ENCODE data around the gene RMDN3. TPM values are rescaled to one million over a fixed set of nuclear protein-coding genes. Genes with fewer than 3 reads are reported as not detected.

RMDN3 gene
- total RNA-seq, 1 experiment from 2014 or later: 28.3 TPM

DNA sequence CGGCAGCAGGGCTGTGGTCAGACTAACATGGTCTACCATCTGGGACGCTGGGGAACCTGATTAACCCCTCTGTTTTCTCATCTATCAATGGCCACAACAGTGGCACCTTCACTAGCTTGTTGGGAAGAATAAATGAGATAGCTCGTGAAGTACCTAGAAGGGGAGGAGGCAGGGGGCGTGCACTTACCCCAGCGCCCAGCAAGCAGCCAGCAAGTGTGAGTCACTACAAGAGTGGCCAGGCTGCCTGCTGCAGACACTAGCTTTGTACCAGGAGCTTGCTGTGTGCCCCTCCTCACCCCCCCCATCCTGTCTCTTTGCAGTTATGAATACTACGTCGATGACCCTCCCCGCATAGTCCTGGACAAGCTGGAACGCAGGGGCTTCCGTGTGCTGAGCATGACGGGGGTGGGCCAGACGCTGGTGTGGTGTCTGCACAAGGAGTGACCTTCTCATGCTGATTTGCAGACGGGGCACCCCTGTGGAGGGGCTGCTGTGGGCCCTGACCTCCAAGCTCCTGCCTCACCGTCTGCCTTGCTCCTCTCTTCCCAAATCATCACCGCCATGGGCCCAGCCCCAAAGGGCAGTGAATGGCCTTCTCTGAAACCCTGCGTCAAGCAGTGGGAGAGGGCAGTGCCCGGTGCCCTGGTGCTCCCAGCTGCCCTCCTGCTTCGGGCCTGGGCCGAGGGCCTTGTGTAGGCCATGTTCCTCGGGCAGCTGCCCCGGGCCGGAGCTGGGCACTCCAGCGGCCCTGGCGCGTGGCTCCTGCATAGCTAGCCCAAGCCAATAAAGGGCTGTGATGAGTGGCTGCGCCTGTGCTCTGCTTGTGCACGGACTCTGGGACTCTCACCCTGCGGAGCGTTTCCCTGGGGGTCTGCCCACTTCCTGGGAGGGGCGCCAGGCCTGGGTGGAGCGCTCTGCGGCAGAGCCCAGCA is 12.1 kb upstream of the RMDN3 start:
- WGBS (ENCODE audit: extremely low coverage, insufficient read length, low lambda C conversion rate): no CpG with 5 or more reads among the region's 32 CpGs
- Histone ChIP-seq H3T11ph (ENCODE audit: low read length) (no peak overlapping the region), H2AFZ (ENCODE audit: low read length) (no peak overlapping the region), H3K4me1 (ENCODE audit: insufficient read depth, low read length) (peaks cover 4% of the 10 kb centered on the region; the same call in 1 of the 2 replicates), H3K27me3 (ENCODE audit: insufficient read depth, low read length) (no peaks in the 10 kb centered on the region), H2BK120ac (ENCODE audit: low read depth, low read length, poor library complexity, severe bottlenecking) (no peak overlapping the region), H4K5ac (ENCODE audit: insufficient read length, low read depth, low read length) (no peak overlapping the region), H3K56ac (ENCODE audit: insufficient read length, low read depth, low read length) (no peak overlapping the region), H4K8ac (replicated peaks; ENCODE audit: insufficient read length, low read depth, low read length) (no peak overlapping the region), H2BK15ac (ENCODE audit: low read depth, low read length) (no peak overlapping the region), H3K4ac (ENCODE audit: low read depth, low read length) (no peak overlapping the region), H2BK12ac (ENCODE audit: insufficient read length, low read depth, low read length) (no peak overlapping the region), H3K27ac (ENCODE audit: insufficient read length, low read depth, low read length) (no peak overlapping the region), H3K79me1 (ENCODE audit: insufficient read depth, low read depth, low read length, poor library complexity, severe bottlenecking) (no peaks in the 10 kb centered on the region), H3K79me2 (ENCODE audit: insufficient read depth, low read length) (no peaks in the 10 kb centered on the region), H2AK5ac (ENCODE audit: insufficient read length, low read length) (no peak overlapping the region), H3K23ac (ENCODE audit: insufficient read length, low read depth, low read length) (no peak overlapping the region), H3K4me2 (ENCODE audit: insufficient read depth, insufficient read length, low read length) (no peak overlapping the region), H3K18ac (ENCODE audit: insufficient read length, low read depth, low read length) (no peak overlapping the region), H2BK20ac (ENCODE audit: low read depth, low read length, poor library complexity, severe bottlenecking) (no peak overlapping the region), H3K14ac (ENCODE audit: insufficient read depth, low read length) (no peak overlapping the region), H3K9me3 (ENCODE audit: control insufficient read depth, low read depth, low read length) (no peaks in the 10 kb centered on the region), H3K23me2 (ENCODE audit: insufficient read length, low read depth, low read length, poor library complexity, severe bottlenecking) (no peaks in the 10 kb centered on the region), H4K91ac (ENCODE audit: insufficient read length, low read depth, low read length) (no peak overlapping the region), H4K20me1 (ENCODE audit: control insufficient read depth, insufficient read depth, insufficient read length) (no peaks in the 10 kb centered on the region), H3K9ac (ENCODE audit: extremely low read depth, insufficient read length, low read length) (no peak overlapping the region), H2BK5ac (ENCODE audit: insufficient read length, low read length) (no peak overlapping the region)
- Mint-ChIP-seq H3K9me3 (no peaks in the 10 kb centered on the region), H3K4me3 (no peak overlapping the region), H3K36me3 (ENCODE audit: insufficient read depth in 1 of 3, low read depth in 3 of 3) (peaks cover 0 to 9% (median 0%) of the 10 kb centered on the region in 3 experiments; a peak in 6 of 7 replicates), H3K27ac (no peak overlapping the region), H3K27me3 (ENCODE audit: low read depth) (peaks cover 9% of the 10 kb centered on the region), H3K4me1 (peaks cover 29 to 31% of the 10 kb centered on the region in 2 experiments)
- peak; percentile 54 for DNase-seq
- TF ChIP-seq, protein P1, sequence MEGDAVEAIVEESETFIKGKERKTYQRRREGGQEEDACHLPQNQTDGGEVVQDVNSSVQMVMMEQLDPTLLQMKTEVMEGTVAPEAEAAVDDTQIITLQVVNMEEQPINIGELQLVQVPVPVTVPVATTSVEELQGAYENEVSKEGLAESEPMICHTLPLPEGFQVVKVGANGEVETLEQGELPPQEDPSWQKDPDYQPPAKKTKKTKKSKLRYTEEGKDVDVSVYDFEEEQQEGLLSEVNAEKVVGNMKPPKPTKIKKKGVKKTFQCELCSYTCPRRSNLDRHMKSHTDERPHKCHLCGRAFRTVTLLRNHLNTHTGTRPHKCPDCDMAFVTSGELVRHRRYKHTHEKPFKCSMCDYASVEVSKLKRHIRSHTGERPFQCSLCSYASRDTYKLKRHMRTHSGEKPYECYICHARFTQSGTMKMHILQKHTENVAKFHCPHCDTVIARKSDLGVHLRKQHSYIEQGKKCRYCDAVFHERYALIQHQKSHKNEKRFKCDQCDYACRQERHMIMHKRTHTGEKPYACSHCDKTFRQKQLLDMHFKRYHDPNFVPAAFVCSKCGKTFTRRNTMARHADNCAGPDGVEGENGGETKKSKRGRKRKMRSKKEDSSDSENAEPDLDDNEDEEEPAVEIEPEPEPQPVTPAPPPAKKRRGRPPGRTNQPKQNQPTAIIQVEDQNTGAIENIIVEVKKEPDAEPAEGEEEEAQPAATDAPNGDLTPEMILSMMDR (conservative IDR thresholded peaks at IDR 0.05): no peak

Measured in H9 (cell line).